GM12891 (cell line): ENCODE measurements around the gene MIER1.
"Not testable (repeated sequence)": the region's sequence is repeated elsewhere in the genome, so short reads cannot be mapped to it uniquely, and the experiment has no call there.

Experiments used
- DNase-seq: peaks from one replicate; pipeline ENCODE4 v3.0.0; 2011; ENCODE audit warnings: low spot score; ENCODE audit not compliant: insufficient read length
- FAIRE-seq: peaks from 2 replicates; lab custom pipeline; 2011; peaks lifted over from hg19 to GRCh38; lab: Jason Lieb, UNC
- PAX5 ChIP-seq: IDR thresholded peaks from 2 replicates; pipeline ENCODE4 v1.6.1; 2011; ENCODE audit warnings: low read length, moderate library complexity, mild to moderate bottlenecking; ENCODE audit not compliant: insufficient read depth, severe bottlenecking
- POLR2A ChIP-seq: IDR thresholded peaks from 2 replicates; pipeline ENCODE4 v1.6.1; 2011; ENCODE audit warnings: low read depth, low read length, control low read depth
- POLR2AphosphoS5 ChIP-seq: IDR thresholded peaks from 2 replicates; pipeline ENCODE4 v1.6.1; 2011; ENCODE audit warnings: low read depth, low read length, control low read depth
- POU2F2 ChIP-seq: IDR thresholded peaks from 2 replicates; pipeline ENCODE4 v1.6.1; 2011; ENCODE audit warnings: low read depth, mild to moderate bottlenecking, control low read depth, low read length, moderate library complexity
- SPI1 ChIP-seq: IDR thresholded peaks from 2 replicates; pipeline ENCODE4 v1.6.1; 2011; ENCODE audit warnings: low read depth, low read length, control low read depth
- TAF1 ChIP-seq: IDR thresholded peaks from 2 replicates; pipeline ENCODE4 v1.6.1; 2011; ENCODE audit warnings: low read depth, low read length, control low read depth

MIER1 gene

DNA sequence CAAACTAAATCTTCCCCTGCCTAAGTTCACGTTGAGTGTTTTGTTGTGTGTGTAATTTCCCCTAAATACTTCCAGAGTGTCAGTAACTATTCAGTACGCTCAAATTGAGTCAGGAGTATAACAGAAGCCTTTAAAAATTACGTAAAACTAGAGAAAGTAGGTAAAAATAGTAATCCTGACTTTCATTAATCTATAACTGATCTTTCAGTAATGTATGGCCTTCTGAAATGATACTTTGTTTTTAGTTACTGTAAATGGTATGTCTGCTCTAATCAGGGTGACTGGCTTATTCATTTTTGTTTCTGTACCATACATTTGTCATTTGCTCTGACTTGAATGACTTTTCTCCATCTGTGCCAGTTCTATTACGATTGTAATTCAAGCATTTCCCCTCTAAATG, 29.4 kb downstream of the MIER1 start:
- no peak for TF ChIP-seq SPI1
- no peak for TF ChIP-seq POLR2AphosphoS5
- no peak for TF ChIP-seq TAF1
- no peak for TF ChIP-seq POU2F2
- TF ChIP-seq PAX5, result no peak
- TF ChIP-seq POLR2A, result no peak
- peak; percentile 31 for FAIRE-seq
- DNase-seq, result no peak

DNA sequence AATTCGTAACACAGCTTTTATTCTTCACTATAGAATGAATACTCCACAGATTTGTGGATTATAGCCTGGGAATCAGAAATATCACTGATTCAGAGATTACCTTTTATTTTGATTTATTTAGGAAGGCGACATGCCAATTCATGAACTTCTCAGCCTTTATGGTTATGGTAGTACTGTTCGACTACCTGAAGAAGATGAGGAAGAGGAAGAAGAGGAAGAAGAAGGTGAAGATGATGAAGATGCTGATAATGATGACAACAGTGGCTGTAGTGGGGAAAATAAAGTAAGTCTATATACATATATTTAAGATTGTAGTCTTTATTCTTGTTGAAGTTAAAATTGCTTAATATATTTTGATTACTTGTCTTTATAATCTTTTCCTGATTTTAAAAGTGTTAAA, 33.1 kb downstream of the MIER1 start:
- FAIRE-seq, result no peak
- no peak for DNase-seq
- TF ChIP-seq POU2F2 (no peak), POLR2AphosphoS5 (no peak), PAX5 (no peak), POLR2A (no peak), SPI1 (no peak), TAF1 (no peak)

DNA sequence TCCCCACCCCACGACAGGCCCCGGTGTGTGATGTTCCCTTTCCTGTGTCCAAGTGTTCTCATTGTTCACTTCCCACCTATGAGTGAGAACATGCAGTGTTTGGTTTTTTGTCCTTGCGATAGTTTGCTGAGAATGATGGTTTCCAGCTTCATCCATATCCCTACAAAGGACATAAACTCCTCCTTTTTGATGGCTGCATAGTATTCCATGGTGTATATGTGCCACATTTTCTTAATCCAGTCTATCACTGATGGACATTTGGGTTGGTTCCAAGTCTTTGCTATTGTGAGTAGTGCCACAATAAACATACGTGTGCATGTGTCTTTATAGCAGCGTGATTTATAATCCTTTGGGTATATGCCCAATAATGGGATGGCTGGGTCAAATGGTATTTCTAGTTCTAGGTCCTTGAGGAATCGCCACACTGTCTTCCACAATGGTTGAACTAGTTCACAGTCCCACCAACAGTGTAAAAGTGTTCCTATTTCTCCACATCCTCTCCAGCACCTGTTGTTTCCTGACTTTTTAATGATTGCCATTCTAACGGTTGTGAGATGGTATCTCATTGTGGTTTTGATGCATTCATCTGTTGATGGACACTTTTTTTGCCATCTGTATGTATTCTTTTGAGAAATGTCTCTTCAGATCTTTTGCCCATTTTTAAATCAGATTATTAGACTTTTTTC, 41.5 kb downstream of the MIER1 start:
- DNase-seq, FAIRE-seq: not testable (repeated sequence)

DNA sequence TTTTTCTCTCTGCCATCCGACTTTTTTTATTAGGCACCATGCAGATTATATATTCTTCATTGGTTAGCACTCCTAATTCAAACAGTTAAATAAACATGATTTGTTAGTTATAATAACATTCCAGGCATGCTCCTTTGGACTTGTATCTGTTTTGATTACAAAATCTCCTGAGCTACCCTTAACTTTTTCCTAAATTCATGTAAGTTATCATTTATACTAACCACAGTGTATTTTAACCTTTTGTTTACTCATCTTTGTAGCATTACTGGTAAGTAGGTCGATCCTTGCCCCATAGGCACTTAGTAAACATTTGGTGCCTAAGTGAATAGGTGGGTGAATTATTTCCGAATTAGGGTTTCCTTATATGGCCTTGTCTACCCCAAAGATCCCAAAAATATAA, 43.8 kb downstream of the MIER1 start:
- DNase-seq (no peak), FAIRE-seq (no peak)
- TF ChIP-seq PAX5 (no peak), SPI1 (no peak), POU2F2 (no peak), TAF1 (no peak), POLR2AphosphoS5 (no peak), POLR2A (no peak)

DNA sequence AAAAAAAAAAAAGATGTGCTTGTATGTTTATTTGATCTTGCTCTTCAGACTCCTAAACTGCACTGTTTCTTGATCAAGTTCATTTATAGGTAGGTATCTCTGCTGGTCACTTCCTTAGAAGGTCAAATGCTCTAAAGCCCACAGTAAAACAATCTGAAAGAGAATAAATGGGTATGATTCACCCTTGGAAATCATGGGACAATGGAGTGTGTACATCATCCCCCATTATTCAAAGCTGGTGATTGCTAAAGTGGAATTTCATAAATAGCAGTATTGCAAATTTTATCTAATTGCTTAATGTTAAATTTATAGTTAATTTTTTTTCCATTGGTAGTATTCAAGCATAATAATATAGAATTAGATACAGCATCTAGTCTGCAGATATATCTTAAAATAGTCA, 53.4 kb downstream of the MIER1 start:
- TF ChIP-seq PAX5 (no peak), POLR2AphosphoS5 (no peak), SPI1 (no peak), POLR2A (no peak), TAF1 (no peak), POU2F2 (no peak)
- no peak for DNase-seq
- FAIRE-seq, result no peak

DNA sequence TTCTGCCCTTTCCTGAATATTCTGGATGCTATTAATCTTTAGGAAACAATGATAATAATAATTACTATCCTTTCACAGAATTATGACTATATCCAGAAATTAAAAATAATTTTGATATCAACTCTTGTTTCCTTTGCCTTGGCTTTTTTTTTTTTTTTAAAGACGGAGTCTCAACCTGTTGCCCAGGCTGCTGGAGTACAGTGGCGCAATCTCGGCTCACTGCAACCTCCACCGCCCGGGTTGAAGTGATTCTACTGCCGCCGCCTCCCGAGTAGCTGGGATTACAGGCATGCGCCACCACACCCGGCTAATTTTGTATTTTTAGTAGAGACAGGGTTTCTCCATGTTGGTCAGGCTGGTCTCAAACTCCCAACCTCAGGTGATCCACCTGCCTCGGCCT, 54.8 kb downstream of the MIER1 start:
- not testable (repeated sequence) for FAIRE-seq, DNase-seq

DNA sequence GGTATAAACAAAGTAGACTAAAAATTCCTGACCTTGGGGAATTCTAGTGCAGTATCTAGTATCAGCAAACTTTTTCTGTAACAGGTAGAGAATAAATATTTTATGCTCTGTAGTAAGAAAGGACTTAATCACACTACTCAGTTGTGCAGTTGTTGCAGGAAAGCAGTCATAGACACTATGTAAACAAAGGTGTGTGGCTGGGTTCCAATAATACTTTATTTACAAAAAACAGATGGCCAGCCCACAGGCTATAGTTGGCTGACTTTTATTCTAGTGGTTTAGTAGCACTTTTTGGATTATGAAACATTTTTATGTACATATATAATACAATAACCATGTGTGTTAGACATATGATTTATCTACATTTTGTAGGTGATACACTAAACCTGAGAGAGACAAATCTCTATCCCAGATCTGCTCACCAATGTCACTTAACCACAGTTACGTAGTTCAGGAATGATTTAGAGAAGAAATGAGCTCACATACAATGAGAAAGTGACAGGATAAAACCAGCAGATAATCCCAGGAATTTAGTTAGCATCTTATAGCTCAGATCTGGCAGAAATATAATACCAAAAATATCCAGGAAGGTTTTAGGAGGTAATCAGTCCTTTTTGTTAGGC, 56.1 kb downstream of the MIER1 start:
- DNase-seq (no peak), FAIRE-seq (no peak)
- no peak for TF ChIP-seq POLR2A
- no peak for TF ChIP-seq SPI1
- TF ChIP-seq TAF1, result no peak
- TF ChIP-seq POU2F2, result no peak
- no peak for TF ChIP-seq PAX5
- no peak for TF ChIP-seq POLR2AphosphoS5

DNA sequence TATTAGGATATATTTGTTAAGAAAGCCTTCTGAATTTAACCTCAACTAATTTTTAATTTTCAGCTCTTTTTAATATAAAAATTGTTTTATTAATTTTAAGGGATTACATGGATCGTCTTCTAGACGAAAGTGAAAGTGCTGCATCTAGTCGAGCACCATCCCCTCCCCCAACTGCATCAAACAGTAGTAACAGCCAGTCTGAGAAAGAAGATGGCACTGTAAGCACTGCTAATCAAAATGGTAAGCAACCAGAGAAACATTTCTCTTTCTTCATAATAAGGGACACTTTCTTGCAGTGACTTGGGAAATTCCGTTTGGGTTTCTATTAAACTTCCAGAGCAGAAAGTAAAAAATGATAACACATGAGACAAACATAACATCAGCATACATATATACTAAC, 56.9 kb downstream of the MIER1 start:
- TF ChIP-seq PAX5, result no peak
- FAIRE-seq, result peak; percentile 41
- no peak for DNase-seq

DNA sequence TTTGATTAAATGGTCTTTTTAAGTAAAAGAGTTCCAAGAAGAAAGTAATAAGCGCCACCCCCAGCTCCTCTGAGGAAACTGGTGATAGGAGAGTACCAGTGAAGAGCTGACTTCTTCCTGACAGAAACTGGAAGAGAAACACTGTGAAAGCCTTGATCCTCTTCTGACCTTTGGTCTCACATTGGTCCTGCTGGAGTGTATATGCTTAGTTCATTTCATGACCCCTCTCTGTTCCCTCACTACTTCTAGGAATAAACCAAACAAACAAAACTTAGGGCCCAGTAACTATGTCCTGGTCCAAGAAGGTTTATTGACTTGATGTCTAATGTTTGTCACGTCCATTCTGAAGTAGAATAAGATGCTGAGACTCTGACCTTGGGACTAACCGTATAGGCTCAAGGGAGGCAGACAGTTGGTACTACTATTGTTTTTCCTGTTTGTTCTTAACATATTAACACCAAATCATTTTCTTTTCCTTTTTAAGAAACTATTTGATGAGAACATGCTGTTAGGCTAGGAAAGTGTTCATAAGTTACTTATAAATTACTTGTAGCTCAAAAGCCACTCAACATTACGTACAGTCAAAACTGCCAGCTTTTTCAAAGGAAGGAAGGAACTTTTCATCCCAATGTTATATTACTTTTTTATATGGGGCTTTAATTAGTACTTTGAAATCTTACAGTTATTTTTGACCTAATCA, 57.9 kb downstream of the MIER1 start:
- no peak for TF ChIP-seq TAF1
- no peak for TF ChIP-seq PAX5
- no peak for TF ChIP-seq POU2F2
- TF ChIP-seq POLR2A, result no peak
- no peak for TF ChIP-seq POLR2AphosphoS5
- TF ChIP-seq SPI1, result no peak
- FAIRE-seq (peak; percentile 26), DNase-seq (no peak)

DNA sequence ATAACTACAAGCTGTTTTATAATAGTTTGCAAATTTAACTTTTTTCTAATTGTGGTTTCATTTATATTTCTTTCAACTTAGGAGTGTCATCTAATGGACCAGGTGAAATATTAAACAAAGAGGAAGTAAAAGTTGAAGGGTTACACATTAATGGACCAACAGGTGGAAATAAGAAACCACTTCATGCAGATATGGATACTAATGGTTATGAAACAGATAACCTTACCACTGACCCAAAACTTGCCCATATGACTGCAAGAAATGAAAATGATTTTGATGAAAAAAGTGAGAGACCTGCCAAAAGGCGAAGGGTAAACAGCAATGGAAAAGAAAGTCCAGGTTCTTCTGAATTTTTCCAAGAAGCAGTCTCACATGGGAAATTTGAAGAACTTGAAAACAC, 59.7 kb downstream of the MIER1 start:
- no peak for DNase-seq
- TF ChIP-seq PAX5 (no peak), SPI1 (no peak), POLR2A (no peak), TAF1 (no peak)
- peak; percentile 75 for FAIRE-seq

DNA sequence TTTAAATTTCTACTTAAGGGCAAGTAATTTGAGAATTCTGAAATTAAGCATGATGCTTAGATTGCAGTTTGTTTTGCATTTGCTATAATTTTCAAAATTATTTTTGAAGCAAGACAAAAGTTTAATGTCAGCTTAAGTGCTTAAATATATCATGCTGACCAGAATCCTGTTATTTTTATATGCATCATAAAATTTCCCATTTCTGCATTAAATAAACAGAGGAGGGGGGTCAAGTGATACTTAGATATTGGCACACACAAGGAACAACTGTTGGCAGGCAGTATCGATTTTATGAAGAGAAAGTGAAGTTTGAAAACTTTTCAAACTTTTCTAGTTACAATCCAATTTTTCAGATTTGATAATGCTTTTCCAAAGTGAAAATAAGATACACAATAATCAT, 61.0 kb downstream of the MIER1 start:
- DNase-seq (no peak), FAIRE-seq (peak; percentile 33)
- TF ChIP-seq PAX5 (no peak), TAF1 (no peak)
